ENCODE measurements around the gene DYNC1H1. TPM values are rescaled to one million over a fixed set of nuclear protein-coding genes. Genes with fewer than 3 reads are reported as not detected.
"Not testable (repeated sequence)": the region's sequence is repeated elsewhere in the genome, so short reads cannot be mapped to it uniquely, and the experiment has no call there.

The DYNC1H1 gene
- total RNA-seq, 1 donor from 2014 or later = 662 TPM

- H3K4me1 Mint-ChIP-seq (ENCODE audit: unreplicated experiment) = peaks cover 9% of the 10 kb centered on the region
- DNase-seq (ENCODE audit: low spot score) = no peak
- no peaks in the 10 kb centered on the region for H3K9me3 Mint-ChIP-seq (ENCODE audit: unreplicated experiment)
- TF ChIP-seq CTCF (IDR thresholded peaks at IDR 0.05; ENCODE audit: unreplicated experiment) = no peak
- H3K36me3 Mint-ChIP-seq (ENCODE audit: low read depth, unreplicated experiment) = peaks cover 7% of the 10 kb centered on the region
- peaks cover 1% of the 10 kb centered on the region for H3K27me3 Mint-ChIP-seq (ENCODE audit: unreplicated experiment)
- no peak overlapping the region for H3K27ac Mint-ChIP-seq (ENCODE audit: unreplicated experiment)
- H3K4me3 Mint-ChIP-seq (ENCODE audit: unreplicated experiment) = no peak overlapping the region
Observed at GRCh38 chr14:101969481-101969880, 5.1 kb downstream of the DYNC1H1 start.

GRCh38 chr14:101970830-101971400 is 6.5 kb downstream of the DYNC1H1 start:
- Mint-ChIP-seq H3K27ac (ENCODE audit: unreplicated experiment) (peak overlapping the region; percentile 57), H3K27me3 (ENCODE audit: unreplicated experiment) (peaks cover 1% of the 10 kb centered on the region), H3K4me1 (ENCODE audit: unreplicated experiment) (peaks cover 9% of the 10 kb centered on the region), H3K36me3 (ENCODE audit: low read depth, unreplicated experiment) (peaks cover 7% of the 10 kb centered on the region), H3K9me3 (ENCODE audit: unreplicated experiment) (no peaks in the 10 kb centered on the region), H3K4me3 (ENCODE audit: unreplicated experiment) (no peak overlapping the region)
- no peak for TF ChIP-seq CTCF (IDR thresholded peaks at IDR 0.05; ENCODE audit: unreplicated experiment)
- DNase-seq (ENCODE audit: low spot score) = no peak

- H3K4me1 Mint-ChIP-seq (ENCODE audit: unreplicated experiment); DNase-seq (ENCODE audit: low spot score); H3K27ac Mint-ChIP-seq (ENCODE audit: unreplicated experiment); H3K4me3 Mint-ChIP-seq (ENCODE audit: unreplicated experiment); H3K36me3 Mint-ChIP-seq (ENCODE audit: low read depth, unreplicated experiment); H3K27me3 Mint-ChIP-seq (ENCODE audit: unreplicated experiment); H3K9me3 Mint-ChIP-seq (ENCODE audit: unreplicated experiment): not testable (repeated sequence)
Observed at GRCh38 chr14:101971458-101971857, 7.1 kb downstream of the DYNC1H1 start.

GRCh38 chr14:101972126-101972866 is 7.9 kb downstream of the DYNC1H1 start:
- DNase-seq (ENCODE audit: low spot score) = no peak
- H3K4me3 Mint-ChIP-seq (ENCODE audit: unreplicated experiment) = peak overlapping the region; percentile 11
- H3K27ac Mint-ChIP-seq (ENCODE audit: unreplicated experiment) = peak overlapping the region; percentile 48
- no peaks in the 10 kb centered on the region for H3K9me3 Mint-ChIP-seq (ENCODE audit: unreplicated experiment)
- TF ChIP-seq CTCF (IDR thresholded peaks at IDR 0.05; ENCODE audit: unreplicated experiment) = no peak
- peaks cover 11% of the 10 kb centered on the region for H3K36me3 Mint-ChIP-seq (ENCODE audit: low read depth, unreplicated experiment)
- peaks cover 1% of the 10 kb centered on the region for H3K27me3 Mint-ChIP-seq (ENCODE audit: unreplicated experiment)
- H3K4me1 Mint-ChIP-seq (ENCODE audit: unreplicated experiment) = peaks cover 11% of the 10 kb centered on the region

GRCh38 chr14:101973356-101973755 is 9.0 kb downstream of the DYNC1H1 start:
- H3K4me3 Mint-ChIP-seq (ENCODE audit: unreplicated experiment) = no peak overlapping the region
- no peak for TF ChIP-seq CTCF (IDR thresholded peaks at IDR 0.05; ENCODE audit: unreplicated experiment)
- no peak for DNase-seq (ENCODE audit: low spot score)
- H3K9me3 Mint-ChIP-seq (ENCODE audit: unreplicated experiment) = no peaks in the 10 kb centered on the region
- H3K36me3 Mint-ChIP-seq (ENCODE audit: low read depth, unreplicated experiment) = peaks cover 11% of the 10 kb centered on the region
- H3K4me1 Mint-ChIP-seq (ENCODE audit: unreplicated experiment) = peaks cover 13% of the 10 kb centered on the region
- H3K27me3 Mint-ChIP-seq (ENCODE audit: unreplicated experiment) = no peaks in the 10 kb centered on the region
- no peak overlapping the region for H3K27ac Mint-ChIP-seq (ENCODE audit: unreplicated experiment)

Measured in endothelial cell (in vitro differentiated cells).